GM21526 (cell line): Measurements from ENCODE around the gene ZNF592.

Source experiments
- ATAC-seq: cut with Tn5 transposase; IDR thresholded peaks from one replicate; pipeline ENCODE4 v1.9.1; 2021; ENCODE audit warnings: moderate library complexity; ENCODE audit not compliant: unreplicated experiment, low FRiP score

ZNF592 gene

GRCh38 chr15:84748274-84749110 is at the start of gene ZNF592:
Gene ZNF592 (plus strand): TSS chr15:84748592. CDS start chr15:84782676, 34,084 bp downstream.
- peak; percentile 49 for ATAC-seq

DNA sequence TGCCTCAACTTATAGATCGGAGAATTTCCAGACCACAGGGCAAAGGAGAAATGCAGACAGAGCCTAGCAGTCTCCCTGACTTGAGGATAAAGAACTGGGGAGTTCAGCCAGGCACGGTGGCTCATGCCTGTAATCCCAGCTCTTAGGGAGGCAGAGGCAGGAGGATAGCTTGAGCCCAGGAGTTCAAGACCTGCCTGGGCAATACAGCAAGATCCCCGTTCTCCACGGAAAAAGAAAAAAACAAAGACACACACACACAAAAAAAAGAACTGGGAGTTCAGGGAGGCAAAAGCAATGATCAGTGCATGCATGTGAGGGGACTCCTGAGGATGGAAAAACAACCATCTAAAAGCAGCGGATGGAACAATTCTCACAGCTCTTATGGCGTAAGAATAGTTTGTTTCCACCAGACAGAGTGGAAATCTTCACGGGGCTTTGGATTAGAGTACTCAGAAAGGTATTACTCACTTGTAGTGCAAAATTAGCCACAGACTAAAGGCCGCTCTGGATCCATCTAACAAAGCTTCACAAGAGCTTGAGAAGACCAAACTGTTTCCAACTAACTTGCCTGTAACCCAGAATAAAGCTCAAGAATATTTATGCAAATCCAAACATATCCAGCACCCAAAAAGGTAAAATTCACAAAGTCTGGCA is 48.7 kb upstream of the ZNF592 start:
- no peak for ATAC-seq

DNA sequence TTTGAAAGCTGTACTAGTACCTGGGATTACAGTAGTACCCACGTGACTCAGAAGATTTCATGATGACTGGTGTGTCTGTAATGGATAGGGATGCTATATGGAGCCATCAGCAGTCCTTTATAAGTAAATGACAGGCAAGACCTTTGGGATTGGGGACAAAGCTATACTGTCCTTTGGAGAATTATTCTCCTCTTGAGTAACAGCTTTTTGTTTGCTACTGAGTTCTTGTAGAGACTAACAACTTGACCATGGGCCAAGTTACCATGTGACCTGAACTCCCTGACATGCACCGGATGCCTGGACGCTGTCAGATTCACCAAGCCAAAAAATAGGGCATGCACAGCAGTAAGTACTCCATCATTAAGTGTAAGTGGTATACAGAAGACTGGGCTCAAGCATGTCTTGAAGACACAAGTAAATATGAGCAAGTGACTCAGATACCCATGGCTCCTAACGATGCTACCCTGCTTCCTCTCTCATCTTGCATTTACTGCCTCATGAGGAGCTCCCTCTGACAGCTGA is 45.4 kb upstream of the ZNF592 start:
- no peak for ATAC-seq

DNA sequence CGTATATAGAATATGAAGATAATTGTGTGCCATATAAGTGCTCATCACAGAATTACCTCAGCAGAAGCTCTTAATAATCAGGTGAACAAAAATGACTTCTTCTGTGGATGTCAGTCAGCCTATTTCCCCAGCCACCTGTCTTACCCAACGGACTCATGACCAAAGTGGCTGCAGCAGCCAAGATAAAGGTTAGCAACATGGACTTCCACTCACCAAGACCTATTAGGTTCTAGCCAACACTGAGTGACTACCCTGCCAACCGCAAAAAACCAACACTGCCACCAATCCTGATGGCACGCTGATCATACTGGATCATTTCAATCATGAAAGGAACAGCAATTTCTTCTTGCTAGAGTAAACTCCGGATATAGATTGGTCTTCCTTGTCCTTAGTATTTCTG is 44.6 kb upstream of the ZNF592 start:
- no peak for ATAC-seq

- no peak for ATAC-seq
Observed at GRCh38 chr15:84714372-84714771, 34.0 kb upstream of the ZNF592 start.

- ATAC-seq = no peak
Observed at GRCh38 chr15:84714821-84715220, 33.6 kb upstream of the ZNF592 start.

- ATAC-seq = no peak
Observed at GRCh38 chr15:84715441-84716035, 32.9 kb upstream of the ZNF592 start.

- peak; percentile 90 for ATAC-seq
Observed at GRCh38 chr15:84716036-84716732, 32.2 kb upstream of the ZNF592 start, which contains the start of gene SEC11A. Gene SEC11A (minus strand): TSS chr15:84716139. CDS start chr15:84716075, 64 bp downstream.

GRCh38 chr15:84721371-84721770 is 27.0 kb upstream of the ZNF592 start:
- no peak for ATAC-seq

DNA sequence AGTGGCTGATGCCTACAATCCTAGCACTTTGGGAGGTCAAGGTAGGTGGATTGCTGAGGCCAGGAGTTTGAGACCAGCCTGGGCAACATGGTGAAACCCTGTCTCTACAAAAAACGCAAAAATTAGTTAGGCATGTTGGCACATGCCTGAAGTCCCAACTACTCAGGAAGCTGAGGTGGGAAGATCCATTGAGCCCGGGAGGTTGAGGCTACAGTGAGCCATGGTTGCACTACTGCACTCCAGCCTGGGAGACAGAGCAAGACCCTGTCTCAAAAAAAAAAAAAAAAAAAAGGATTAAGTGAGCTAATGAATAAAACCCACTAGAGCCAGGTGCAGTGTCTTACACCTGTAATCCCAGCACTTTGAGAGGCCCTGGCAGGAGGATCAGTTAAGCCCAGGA is 25.8 kb upstream of the ZNF592 start:
- ATAC-seq = no peak

DNA sequence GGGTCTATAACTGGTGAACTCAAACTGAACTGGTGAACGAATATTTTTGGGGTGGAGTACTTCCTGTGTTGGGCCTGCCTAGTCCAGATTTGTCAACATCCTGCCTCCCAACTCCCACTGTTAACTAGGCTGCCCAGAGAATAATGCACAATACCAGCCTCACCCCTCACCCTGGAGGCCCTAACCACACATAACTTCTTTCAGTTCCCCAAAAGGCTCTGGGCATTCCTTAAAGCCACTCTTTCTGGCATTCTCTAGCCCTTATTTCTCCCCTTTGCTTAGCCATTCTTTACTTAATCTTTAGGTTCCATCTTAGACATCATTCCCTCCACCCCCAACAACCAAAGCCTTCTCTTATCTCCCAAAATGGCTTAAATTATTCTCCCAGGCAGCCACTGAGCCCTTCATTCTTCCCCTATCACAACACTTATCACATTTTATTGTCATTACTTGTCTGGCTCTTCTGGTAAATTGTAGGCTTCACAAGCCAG is 23.3 kb upstream of the ZNF592 start:
- ATAC-seq = no peak

- no peak for ATAC-seq
Observed at GRCh38 chr15:84727429-84727828, 21.0 kb upstream of the ZNF592 start.

GRCh38 chr15:84731774-84732173 is 16.6 kb upstream of the ZNF592 start:
- no peak for ATAC-seq

- ATAC-seq = peak; percentile 60
Observed at GRCh38 chr15:84734794-84735479, 13.5 kb upstream of the ZNF592 start.

DNA sequence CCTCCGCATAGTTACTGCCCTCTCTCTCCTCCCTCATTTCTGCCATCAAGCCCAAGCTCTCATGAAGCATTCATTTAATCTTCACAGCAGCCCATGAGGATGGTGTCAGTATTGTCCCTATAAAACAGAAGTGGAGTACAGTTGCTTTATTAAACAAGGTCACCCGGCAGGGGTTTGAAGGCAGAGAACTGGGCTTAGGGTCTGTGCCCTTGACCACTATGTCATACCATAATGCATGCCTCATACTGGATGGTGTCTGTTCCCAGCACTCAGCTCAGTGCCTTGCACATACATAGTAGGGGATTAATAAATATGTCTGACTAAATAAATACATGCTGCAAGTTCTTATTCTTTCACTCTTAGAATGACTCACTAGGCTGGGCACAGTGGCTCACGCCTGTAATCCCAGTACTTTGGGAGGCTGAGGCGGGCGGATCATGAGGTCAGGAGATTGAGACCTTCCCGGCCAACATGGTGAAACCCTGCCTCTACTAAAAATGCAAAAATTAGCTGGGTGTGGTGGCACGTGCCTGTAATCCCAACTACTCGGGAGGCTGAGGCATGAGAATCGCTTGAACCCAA is 12.8 kb upstream of the ZNF592 start:
- ATAC-seq = peak; percentile 27

GRCh38 chr15:84736375-84736774 is 12.0 kb upstream of the ZNF592 start:
- peak; percentile 51 for ATAC-seq

- no peak for ATAC-seq
Observed at GRCh38 chr15:84737005-84737404, 11.4 kb upstream of the ZNF592 start.

DNA sequence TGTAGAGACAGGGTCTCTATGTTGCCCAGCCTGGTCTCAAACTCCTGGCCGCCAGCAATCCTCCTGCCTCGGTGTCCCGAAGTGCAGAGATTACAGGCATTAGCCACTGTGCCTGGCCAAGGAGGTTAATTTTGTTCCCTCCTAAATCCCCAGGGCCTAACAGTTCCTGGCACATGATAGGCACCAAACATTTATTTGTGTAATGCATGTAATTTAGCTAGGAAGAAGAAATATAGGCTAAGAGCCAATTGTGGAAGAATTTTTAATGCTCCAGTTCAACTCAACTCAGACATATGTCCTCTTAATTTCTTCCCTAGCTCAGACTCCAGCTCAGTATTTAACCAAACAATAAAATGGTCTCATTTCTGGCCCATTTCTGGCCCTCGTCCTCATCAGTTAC is 7.7 kb upstream of the ZNF592 start:
- ATAC-seq = no peak

DNA sequence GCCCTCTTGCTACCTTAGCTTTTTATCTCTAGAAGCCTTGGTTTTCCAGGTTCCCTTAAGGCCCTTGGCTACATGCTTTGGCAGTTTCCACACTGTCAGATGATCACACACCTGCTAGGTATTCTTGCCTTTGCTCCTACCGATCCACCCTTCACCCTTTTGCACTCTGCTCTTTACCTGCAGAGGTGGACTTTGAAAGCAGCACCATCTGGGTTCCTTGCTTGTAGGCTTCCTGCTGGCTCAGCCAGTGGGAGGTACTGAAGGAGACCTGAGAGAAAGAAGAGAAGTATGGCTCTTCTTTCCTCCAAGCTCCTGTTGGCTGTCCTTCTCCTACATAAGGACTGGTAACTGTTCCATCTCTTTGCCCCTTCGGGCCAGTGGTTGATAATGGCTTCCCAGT is 7.3 kb upstream of the ZNF592 start:
- ATAC-seq = no peak
